GM12872 (cell line): Measurements from ENCODE around the gene SH3BP4.

Experiments used
- TF ChIP-seq, protein P1 (sequence below): IDR thresholded peaks from 3 replicates; pipeline ENCODE4 v1.5.1; 2011; ENCODE audit warnings: low read depth, mild to moderate bottlenecking, low read length, moderate library complexity; ENCODE audit not compliant: insufficient read depth

The SH3BP4 gene

GRCh38 chr2:234992624-234993349, 41.0 kb downstream of the SH3BP4 start:
- TF ChIP-seq, protein P1, sequence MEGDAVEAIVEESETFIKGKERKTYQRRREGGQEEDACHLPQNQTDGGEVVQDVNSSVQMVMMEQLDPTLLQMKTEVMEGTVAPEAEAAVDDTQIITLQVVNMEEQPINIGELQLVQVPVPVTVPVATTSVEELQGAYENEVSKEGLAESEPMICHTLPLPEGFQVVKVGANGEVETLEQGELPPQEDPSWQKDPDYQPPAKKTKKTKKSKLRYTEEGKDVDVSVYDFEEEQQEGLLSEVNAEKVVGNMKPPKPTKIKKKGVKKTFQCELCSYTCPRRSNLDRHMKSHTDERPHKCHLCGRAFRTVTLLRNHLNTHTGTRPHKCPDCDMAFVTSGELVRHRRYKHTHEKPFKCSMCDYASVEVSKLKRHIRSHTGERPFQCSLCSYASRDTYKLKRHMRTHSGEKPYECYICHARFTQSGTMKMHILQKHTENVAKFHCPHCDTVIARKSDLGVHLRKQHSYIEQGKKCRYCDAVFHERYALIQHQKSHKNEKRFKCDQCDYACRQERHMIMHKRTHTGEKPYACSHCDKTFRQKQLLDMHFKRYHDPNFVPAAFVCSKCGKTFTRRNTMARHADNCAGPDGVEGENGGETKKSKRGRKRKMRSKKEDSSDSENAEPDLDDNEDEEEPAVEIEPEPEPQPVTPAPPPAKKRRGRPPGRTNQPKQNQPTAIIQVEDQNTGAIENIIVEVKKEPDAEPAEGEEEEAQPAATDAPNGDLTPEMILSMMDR: no peak

- TF ChIP-seq, protein P1: no peak
Observed at GRCh38 chr2:234993541-234993981, 41.7 kb downstream of the SH3BP4 start.

- TF ChIP-seq, protein P1: no peak
Observed at GRCh38 chr2:234994438-234995321, 42.9 kb downstream of the SH3BP4 start.

DNA sequence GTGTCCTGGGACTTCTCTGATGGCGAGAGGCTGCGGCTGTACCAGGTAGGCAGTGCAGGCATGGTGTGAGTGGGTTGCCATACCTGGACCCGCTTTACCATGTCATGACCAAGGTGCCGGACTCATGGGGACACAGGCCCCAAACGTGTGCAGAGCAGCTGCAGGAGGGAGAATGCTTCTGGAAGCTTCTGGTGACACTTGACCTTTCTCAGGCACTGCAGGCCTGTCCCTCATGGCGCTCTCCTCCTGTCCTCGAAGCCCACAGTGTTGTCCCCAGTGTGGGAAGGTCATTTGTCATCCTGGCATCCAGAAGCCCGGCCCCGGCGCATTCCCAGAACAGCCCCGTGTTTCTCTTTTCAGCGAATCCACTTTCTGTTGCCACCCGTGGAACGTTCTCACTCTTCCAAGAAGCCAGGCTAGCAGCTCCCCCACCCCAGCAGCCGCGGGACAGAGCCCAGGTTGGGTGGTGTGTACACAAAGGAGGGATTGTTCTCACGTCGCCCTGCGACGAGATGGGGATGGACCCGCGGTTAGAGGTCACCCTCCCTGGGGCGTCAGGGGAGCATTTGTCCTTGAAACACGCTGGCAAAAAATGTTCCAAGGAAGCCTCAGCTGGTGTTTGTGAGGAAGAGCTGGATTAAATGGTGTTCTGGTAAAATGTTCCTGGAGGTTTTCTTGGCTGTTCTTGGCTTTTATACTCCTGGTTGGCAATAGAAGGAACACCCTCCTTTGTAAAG, 43.7 kb downstream of the SH3BP4 start:
- TF ChIP-seq, protein P1: no peak

- TF ChIP-seq, protein P1: no peak
Observed at GRCh38 chr2:234996069-234996940, 44.5 kb downstream of the SH3BP4 start.

GRCh38 chr2:234996941-234997270, 45.1 kb downstream of the SH3BP4 start:
- TF ChIP-seq, protein P1: no peak
